ENCODE measurements around the gene SHMT2. TPM values are rescaled to one million over a fixed set of nuclear protein-coding genes. Genes with fewer than 3 reads are reported as not detected.

SHMT2 gene
- total and polyA plus RNA-seq, 2 donors (not counting 3 experiments of a cell fraction or from before 2014, with no cell fraction given): 155 to 243 TPM

DNA sequence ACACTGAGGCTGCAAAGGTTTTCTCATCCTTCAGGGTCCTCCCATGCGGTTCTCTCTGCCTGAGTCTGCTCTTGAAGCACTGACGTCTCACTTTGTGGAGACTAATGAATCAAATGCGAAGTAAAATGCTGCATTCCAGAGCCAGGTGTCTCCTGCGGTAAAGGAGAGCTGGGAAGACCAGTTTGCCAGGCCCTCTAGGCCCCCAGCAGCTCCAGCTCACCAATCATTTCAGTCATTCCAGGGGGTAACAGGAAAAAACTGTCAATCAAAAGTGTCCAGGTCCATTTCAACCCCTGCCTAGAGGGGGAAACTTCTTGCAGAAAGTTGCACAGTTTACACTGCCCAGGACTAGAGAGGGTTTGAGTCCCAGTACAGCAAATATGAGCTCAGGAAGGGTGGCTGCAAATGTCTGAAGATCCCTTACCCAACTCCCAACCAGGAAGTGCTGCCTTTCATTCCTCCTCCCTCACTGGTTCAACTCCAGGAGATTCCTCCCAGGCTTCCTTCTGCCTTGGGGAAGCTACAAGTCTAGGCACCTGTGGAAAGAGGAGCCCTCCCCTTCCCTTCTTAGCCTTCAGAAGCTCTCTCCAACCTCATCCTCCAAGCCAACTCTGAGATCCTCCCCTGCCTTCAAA is 15.6 kb upstream of the SHMT2 start:
- H3K9me1 ChIP-seq (replicated peaks; ENCODE audit: control insufficient read depth, extremely low read depth, insufficient read depth, low read length): no peaks in the 10 kb centered on the region
- ChIA-PET CTCF (interaction anchor here (0.6 to 4.7 kb wide), 26 partner anchors 8 to 660 kb away, joined by 3 to 214 read pairs (median 4); partner anchors contain the start of genes LRP1, SHMT2 and STAC3), POLR2A (interaction anchor here (0.6 to 1.0 kb wide), 3 partner anchors 16 to 68 kb away, joined by 3 to 11 read pairs (median 4); partner anchors contain the start of gene SHMT2)
- DNase-seq (ENCODE audit: low read depth, low spot score) (no peak), FAIRE-seq (no peak)
- no peak overlapping the region for H3K4me2 ChIP-seq (ENCODE audit: insufficient read depth, low read length)
- H3K4me1 ChIP-seq (ENCODE audit: control insufficient read depth, extremely low read depth, insufficient read depth, low read length): peaks cover 2% of the 10 kb centered on the region
- H4K20me1 ChIP-seq (replicated peaks; ENCODE audit: control insufficient read depth, extremely low read depth, insufficient read depth, low read length): no peaks in the 10 kb centered on the region
- intact Hi-C loops (cut with micrococcal nuclease): loop anchor here (1.0 kb wide), 3 partner anchors 25 to 239 kb away; no protein-coding TSS in a partner anchor
- H2AFZ ChIP-seq (ENCODE audit: low read depth, low read length): peak overlapping the region; percentile 12
- dilution Hi-C loops (cut with MboI; ENCODE audit: extremely low pct_ligation_motif_present, low sequenced_read_pairs): no loop called here
- H3K79me2 ChIP-seq (ENCODE audit: control insufficient read depth, insufficient read depth, low read length): no peaks in the 10 kb centered on the region
- no peaks in the 10 kb centered on the region for H3K9me3 ChIP-seq (replicated peaks; ENCODE audit: control insufficient read depth, insufficient read depth, low read length)
- no peak overlapping the region for H3K4me3 ChIP-seq (replicated peaks in 1 of 3; ENCODE audit: insufficient read depth in 1 of 3, low read depth in 1 of 3, low read length in 3 of 3)
- no peak overlapping the region for H3K9ac ChIP-seq (replicated peaks; ENCODE audit: extremely low read depth, insufficient read depth, low read length)
- peaks cover 43 to 49% of the 10 kb centered on the region in 2 experiments for H3K27me3 ChIP-seq (ENCODE audit: control insufficient read depth in 2 of 2, insufficient read depth in 2 of 2, low read length in 2 of 2)
- BruUV-seq (replicated peaks): no TSS peak
- no peaks in the 10 kb centered on the region for H3K36me3 ChIP-seq (ENCODE audit: control insufficient read depth in 2 of 2, extremely low read depth in 1 of 2, insufficient read depth in 2 of 2, low read length in 2 of 2)
- H3K27ac ChIP-seq (ENCODE audit: insufficient read depth, low read depth, low read length): no peak overlapping the region
- no peak for TF ChIP-seq POLR2AphosphoS5 (IDR thresholded peaks at IDR 0.05; ENCODE audit: insufficient read depth, low read depth, low read length)

DNA sequence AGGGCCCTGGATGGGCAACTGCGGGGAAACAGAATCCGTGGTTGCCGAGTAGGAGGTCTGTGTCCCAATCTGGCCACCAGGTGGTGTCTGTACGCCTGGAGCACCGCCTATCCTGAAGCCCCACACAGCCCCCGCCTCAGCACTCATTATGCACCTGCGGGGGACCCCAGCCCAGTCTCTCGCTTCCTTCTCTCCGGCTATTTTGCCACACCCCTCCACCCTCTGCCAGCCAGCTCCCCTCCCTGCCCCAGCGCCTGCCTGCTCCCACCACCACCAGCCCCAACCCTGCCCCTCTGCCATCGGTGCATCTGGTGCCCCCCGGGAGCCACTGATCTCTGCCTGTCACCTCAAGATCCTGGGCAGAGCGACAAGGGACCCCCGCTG is 15.1 kb upstream of the SHMT2 start:
- no peaks in the 10 kb centered on the region for H3K9me3 ChIP-seq (replicated peaks; ENCODE audit: control insufficient read depth, insufficient read depth, low read length)
- no peaks in the 10 kb centered on the region for H3K9me1 ChIP-seq (replicated peaks; ENCODE audit: control insufficient read depth, extremely low read depth, insufficient read depth, low read length)
- DNase-seq (ENCODE audit: low read depth, low spot score) (peak; percentile 49), FAIRE-seq (peak; percentile 86)
- intact Hi-C loops (cut with micrococcal nuclease) (loop anchor here (1.0 kb wide), 1 partner anchor 25 kb away; no protein-coding TSS in a partner anchor), dilution Hi-C loops (cut with MboI; ENCODE audit: extremely low pct_ligation_motif_present, low sequenced_read_pairs) (no loop called here)
- no peak overlapping the region for H3K4me2 ChIP-seq (ENCODE audit: insufficient read depth, low read length)
- no peaks in the 10 kb centered on the region for H3K79me2 ChIP-seq (ENCODE audit: control insufficient read depth, insufficient read depth, low read length)
- H3K4me1 ChIP-seq (ENCODE audit: control insufficient read depth, extremely low read depth, insufficient read depth, low read length): peaks cover 2% of the 10 kb centered on the region
- TF ChIP-seq, protein P1, sequence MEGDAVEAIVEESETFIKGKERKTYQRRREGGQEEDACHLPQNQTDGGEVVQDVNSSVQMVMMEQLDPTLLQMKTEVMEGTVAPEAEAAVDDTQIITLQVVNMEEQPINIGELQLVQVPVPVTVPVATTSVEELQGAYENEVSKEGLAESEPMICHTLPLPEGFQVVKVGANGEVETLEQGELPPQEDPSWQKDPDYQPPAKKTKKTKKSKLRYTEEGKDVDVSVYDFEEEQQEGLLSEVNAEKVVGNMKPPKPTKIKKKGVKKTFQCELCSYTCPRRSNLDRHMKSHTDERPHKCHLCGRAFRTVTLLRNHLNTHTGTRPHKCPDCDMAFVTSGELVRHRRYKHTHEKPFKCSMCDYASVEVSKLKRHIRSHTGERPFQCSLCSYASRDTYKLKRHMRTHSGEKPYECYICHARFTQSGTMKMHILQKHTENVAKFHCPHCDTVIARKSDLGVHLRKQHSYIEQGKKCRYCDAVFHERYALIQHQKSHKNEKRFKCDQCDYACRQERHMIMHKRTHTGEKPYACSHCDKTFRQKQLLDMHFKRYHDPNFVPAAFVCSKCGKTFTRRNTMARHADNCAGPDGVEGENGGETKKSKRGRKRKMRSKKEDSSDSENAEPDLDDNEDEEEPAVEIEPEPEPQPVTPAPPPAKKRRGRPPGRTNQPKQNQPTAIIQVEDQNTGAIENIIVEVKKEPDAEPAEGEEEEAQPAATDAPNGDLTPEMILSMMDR (IDR thresholded peaks at IDR 0.05; ENCODE audit: extremely low read depth in 1 of 2, insufficient read depth in 1 of 2, low read depth in 1 of 2, low read length in 2 of 2): peak; percentile 65 to 88
- TF ChIP-seq POLR2AphosphoS5 (IDR thresholded peaks at IDR 0.05; ENCODE audit: insufficient read depth, low read depth, low read length): no peak
- no peak for TF ChIP-seq POLR2A (IDR thresholded peaks at IDR 0.05; ENCODE audit: low read depth, low read length)
- BruUV-seq (replicated peaks): no TSS peak
- H3K27me3 ChIP-seq (ENCODE audit: control insufficient read depth in 2 of 2, insufficient read depth in 2 of 2, low read length in 2 of 2): peaks cover 48 to 54% of the 10 kb centered on the region in 2 experiments
- H4K20me1 ChIP-seq (replicated peaks; ENCODE audit: control insufficient read depth, extremely low read depth, insufficient read depth, low read length): no peaks in the 10 kb centered on the region
- no peaks in the 10 kb centered on the region for H3K36me3 ChIP-seq (ENCODE audit: control insufficient read depth in 2 of 2, extremely low read depth in 1 of 2, insufficient read depth in 2 of 2, low read length in 2 of 2)
- H2AFZ ChIP-seq (ENCODE audit: low read depth, low read length): no peak overlapping the region
- no peak overlapping the region for H3K27ac ChIP-seq (ENCODE audit: insufficient read depth, low read depth, low read length)
- no peak overlapping the region for H3K4me3 ChIP-seq (replicated peaks in 1 of 3; ENCODE audit: insufficient read depth in 1 of 3, low read depth in 1 of 3, low read length in 3 of 3)
- CTCF ChIA-PET: interaction anchor here (1.2 to 4.7 kb wide), 12 partner anchors 11 to 86 kb away, joined by 3 to 214 read pairs (median 8); partner anchors contain the start of genes LRP1, SHMT2 and STAC3
- POLR2A ChIA-PET: no interaction called here
- no peak overlapping the region for H3K9ac ChIP-seq (replicated peaks; ENCODE audit: extremely low read depth, insufficient read depth, low read length)
